Ascending aorta (tissue), 2 donors: ENCODE results near the gene RNF208. TPM values are rescaled to one million over a fixed set of nuclear protein-coding genes. Genes with fewer than 3 reads are reported as not detected.

Experiments used
- DNase-seq, 2 donors: peaks; one replicate each; pipeline ENCODE4 v3.0.0-alpha.2; 2019; ENCODE audit warnings: low spot score in 2 of 2
- H3K27ac ChIP-seq, 2 donors: fragments of 200-600 bp; sonication (generic); one replicate each; pipeline ENCODE4 v1.5.1; 2016 to 2017; ENCODE audit warnings: mild to moderate bottlenecking in 1 of 2
- H3K27me3 ChIP-seq: fragments of 200-600 bp; sonication (generic); one replicate; pipeline ENCODE4 v1.5.1; 2017
- H3K36me3 ChIP-seq, 2 donors: fragments of 200-600 bp; sonication (generic); one replicate each; pipeline ENCODE4 v1.5.1; 2016
- H3K4me1 ChIP-seq, 2 donors: fragments of 200-600 bp; sonication (generic); one replicate each; pipeline ENCODE4 v1.5.1; 2016 to 2017; ENCODE audit warnings: mild to moderate bottlenecking in 1 of 2
- H3K4me3 ChIP-seq, 2 donors: fragments of 200-600 bp; sonication (generic); one replicate each; pipeline ENCODE4 v1.5.1; 2016 to 2017; ENCODE audit warnings: mild to moderate bottlenecking in 1 of 2
- H3K9me3 ChIP-seq, 2 donors: fragments of 200-600 bp; sonication (generic); one replicate each; pipeline ENCODE4 v1.5.1; 2016
- CTCF ChIP-seq, 3 experiments: fragments of 200-600 bp in 2 of 3; fragments of 450-650 bp in 1 of 3; sonication (generic) in 2 of 3; IDR thresholded peaks; one replicate each; pipeline ENCODE4 v1.5.1; 2016 to 2019; ENCODE audit warnings: antibody characterized with exemption in 3 of 3, mild to moderate bottlenecking in 1 of 3, moderate library complexity in 1 of 3
- intact Hi-C: fragments of 100-400 bp; cut with DNase I; formaldehyde crosslinking; loops from one replicate; pipeline ENCODE4 v1.15.1; 2023
- total RNA-seq: library from RNA; depleted of rRNA; stranded (reverse); fragments of >200 nt; gene quantifications from one replicate; pipeline ENCODE4 v1.1.0, GENCODE V29; 2016

The RNF208 gene
- total RNA-seq, 1 donor from 2014 or later, result 6.7 TPM

- H3K4me1 ChIP-seq, result peaks cover 28 to 48% of the 10 kb centered on the region in 2 donors
- peak overlapping the region; percentile 77 to 80 for H3K4me3 ChIP-seq
- intact Hi-C loops, result loop anchor here (2.0 kb wide), 1 partner anchor 67 kb away; no protein-coding TSS in a partner anchor
Measured at GRCh38 chr9:137201205-137201868, 20.7 kb downstream of the RNF208 start.

GRCh38 chr9:137200311-137201204 lies 21.5 kb downstream of the RNF208 start, which contains the start of gene TPRN:
TSS of gene TPRN (minus strand) at chr9:137200741. CDS start at chr9:137200711, 30 bp downstream.
- intact Hi-C loops, result loop anchor here (1.0 to 2.0 kb wide), 5 partner anchors 12 to 409 kb away; partner anchors contain the start of genes ANAPC2, SSNA1 and TMEM141

More at GRCh38 chr9:137201205-137201868, 20.7 kb downstream of the RNF208 start:
- TF ChIP-seq CTCF (IDR thresholded peaks at IDR 0.05), result no peak
- H3K27ac ChIP-seq, result peak overlapping the region; percentile 73 to 75
- H3K27me3 ChIP-seq, result no peaks in the 10 kb centered on the region
- no peak for DNase-seq
- H3K9me3 ChIP-seq, result no peaks in the 10 kb centered on the region
- H3K36me3 ChIP-seq, result no peaks in the 10 kb centered on the region

GRCh38 chr9:137199411-137200121 lies 22.5 kb downstream of the RNF208 start:
- DNase-seq, result no peak
- Histone ChIP-seq H3K4me1 (peaks cover 17 to 41% of the 10 kb centered on the region in 2 donors), H3K9me3 (no peaks in the 10 kb centered on the region), H3K27me3 (no peaks in the 10 kb centered on the region), H3K36me3 (no peaks in the 10 kb centered on the region), H3K27ac (no peak overlapping the region), H3K4me3 (peak overlapping the region; percentile 53 to 73)
- intact Hi-C loops, result loop anchor here (1.0 to 2.0 kb wide), 5 partner anchors 11 to 408 kb away; partner anchors contain the start of genes ANAPC2, SSNA1 and TMEM141
- TF ChIP-seq CTCF (IDR thresholded peaks at IDR 0.05), result no peak

More at GRCh38 chr9:137200311-137201204, 21.5 kb downstream of the RNF208 start, which contains the start of gene TPRN:
- Histone ChIP-seq H3K27ac (peak within 1 kb of the TSS; percentile 73 to 75), H3K36me3 (no peaks in the 10 kb centered on the region), H3K4me3 (peak within 1 kb of the TSS; percentile 77 to 80), H3K4me1 (peaks cover 20 to 45% of the 10 kb centered on the region in 2 donors), H3K27me3 (no peaks in the 10 kb centered on the region), H3K9me3 (no peaks in the 10 kb centered on the region)
- peak; percentile 99 to 100 for DNase-seq
- peak in 1 of 3 experiments; percentile 29 for TF ChIP-seq CTCF (IDR thresholded peaks at IDR 0.05)

- Histone ChIP-seq H3K4me1 (peaks cover 10 to 35% of the 10 kb centered on the region in 2 donors), H3K27me3 (no peaks in the 10 kb centered on the region)
- intact Hi-C loops, result no loop called here
Measured at GRCh38 chr9:137198902-137199283, 23.1 kb downstream of the RNF208 start.

More at GRCh38 chr9:137198902-137199283, 23.1 kb downstream of the RNF208 start:
- H3K36me3 ChIP-seq, result no peaks in the 10 kb centered on the region
- TF ChIP-seq CTCF (IDR thresholded peaks at IDR 0.05), result no peak
- peak overlapping the region in 1 of 2 donors; percentile 73 for H3K4me3 ChIP-seq
- DNase-seq, result no peak
- no peak overlapping the region for H3K27ac ChIP-seq
- H3K9me3 ChIP-seq, result no peaks in the 10 kb centered on the region
